ENCODE measurements around the gene NR2F1-AS1.

- TF ChIP-seq CTCF (IDR thresholded peaks at IDR 0.05; ENCODE audit: insufficient read depth, low read depth, low read length) = no peak
- TF ChIP-seq EZH2 (IDR thresholded peaks at IDR 0.05; ENCODE audit: insufficient read depth, low read length) = no peak
Observed at GRCh38 chr5:93610581-93611272, 29.7 kb upstream of the NR2F1-AS1 start.
